Activated CD8-positive, alpha-beta memory T cell treated with anti-CD3 and anti-CD28 coated beads for 4 hours (primary cell): ENCODE measurements around the gene PNMA6E.

Source experiments
- DNase-seq, 2 donors: peaks; one replicate each; pipeline ENCODE4 v3.0.0-alpha.2; 2020; ENCODE audit warnings: low read depth in 2 of 2

The PNMA6E gene

GRCh38 chrX:153351981-153352380 lies 49.2 kb downstream of the PNMA6E start:
- no peak for DNase-seq

- no peak for DNase-seq
Observed at GRCh38 chrX:153349952-153350351, 51.2 kb downstream of the PNMA6E start.

- DNase-seq = no peak
Observed at GRCh38 chrX:153348421-153348820, 52.7 kb downstream of the PNMA6E start.

- no peak for DNase-seq
Observed at GRCh38 chrX:153347530-153347929, 53.6 kb downstream of the PNMA6E start.
